Smooth muscle cell (in vitro differentiated cells): ENCODE data around the gene PDIK1L. TPM values are rescaled to one million over a fixed set of nuclear protein-coding genes. Genes with fewer than 3 reads are reported as not detected.

Experiments used
- DNase-seq: peaks from one replicate; lab custom pipeline; 2025; ENCODE audit not compliant: unreplicated experiment; lab: John Stamatoyannopoulos, UW
- H2AFZ ChIP-seq: fragments of 200-600 bp; sonication (generic); 2 replicates; pipeline ENCODE4 v1.6.0; 2016; ENCODE audit warnings: antibody characterized with exemption, low read depth, mild to moderate bottlenecking
- H3F3A ChIP-seq: fragments of 200-600 bp; sonication (generic); 2 replicates; pipeline ENCODE4 v1.6.0; 2017; ENCODE audit warnings: antibody characterized with exemption, low read depth
- H3K27ac ChIP-seq: fragments of 200-600 bp; sonication (generic); 2 replicates; pipeline ENCODE4 v1.5.1; 2016; ENCODE audit warnings: low read depth, mild to moderate bottlenecking
- H3K27me3 ChIP-seq: fragments of 200-600 bp; sonication (generic); 2 replicates; pipeline ENCODE4 v1.6.1; 2016; ENCODE audit warnings: low read depth, mild to moderate bottlenecking
- H3K36me3 ChIP-seq: fragments of 200-600 bp; sonication (generic); 2 replicates; pipeline ENCODE4 v1.5.1; 2016; ENCODE audit warnings: low read depth
- H3K4me1 ChIP-seq: fragments of 200-600 bp; sonication (generic); 2 replicates; pipeline ENCODE4 v1.5.1; 2016; ENCODE audit warnings: low read depth
- H3K4me2 ChIP-seq: fragments of 200-600 bp; sonication (generic); 2 replicates; pipeline ENCODE4 v1.6.0; 2016; ENCODE audit warnings: mild to moderate bottlenecking
- H3K4me3 ChIP-seq: fragments of 200-600 bp; sonication (generic); 2 replicates; pipeline ENCODE4 v1.5.1; 2016; ENCODE audit warnings: mild to moderate bottlenecking
- H3K79me2 ChIP-seq: fragments of 200-600 bp; sonication (generic); 2 replicates; pipeline ENCODE4 v1.6.0; 2016; ENCODE audit warnings: low read depth, mild to moderate bottlenecking
- H3K9ac ChIP-seq: fragments of 200-600 bp; sonication (generic); 2 replicates; pipeline ENCODE4 v1.6.0; 2016; ENCODE audit warnings: low read depth
- H3K9me3 ChIP-seq: fragments of 200-600 bp; sonication (generic); replicated peaks from 2 replicates; pipeline ENCODE4 v1.5.1; 2016; ENCODE audit warnings: low read depth
- H4K20me1 ChIP-seq: fragments of 200-600 bp; sonication (generic); 2 replicates; pipeline ENCODE4 v1.6.0; 2016; ENCODE audit warnings: low read depth
- WGBS: methylation state at CpG from one replicate; pipeline ENCODE4 v1.1.7; 2016; ENCODE audit warnings: low lambda C conversion rate; 5-methylcytosine and 5-hydroxymethylcytosine counted together
- polyA plus RNA-seq: library from polyadenylated mRNA; unstranded; fragments of >200 nt; fragmentation: Nextera tagmentation; extraction: Ambion mirVana; gene quantifications from 2 replicates; pipeline ENCODE4 v1.2.1, GENCODE V29; 2016
- total RNA-seq: library from RNA; depleted of rRNA; stranded (reverse); fragments of >200 nt; gene quantifications from 2 replicates; pipeline ENCODE4 v1.2.3, GENCODE V29; 2014
- TF ChIP-seq, protein P1 (sequence below): fragments of 200-600 bp; sonication (generic); IDR thresholded peaks from 2 replicates; pipeline ENCODE4 v1.5.1; 2017; ENCODE audit warnings: borderline replicate concordance, mild to moderate bottlenecking, antibody characterized with exemption; ENCODE audit not compliant: insufficient read depth, poor library complexity, severe bottlenecking

Gene PDIK1L
- total and polyA plus RNA-seq, 2 experiments from 2014 or later, result 1.9 to 3.7 TPM

DNA sequence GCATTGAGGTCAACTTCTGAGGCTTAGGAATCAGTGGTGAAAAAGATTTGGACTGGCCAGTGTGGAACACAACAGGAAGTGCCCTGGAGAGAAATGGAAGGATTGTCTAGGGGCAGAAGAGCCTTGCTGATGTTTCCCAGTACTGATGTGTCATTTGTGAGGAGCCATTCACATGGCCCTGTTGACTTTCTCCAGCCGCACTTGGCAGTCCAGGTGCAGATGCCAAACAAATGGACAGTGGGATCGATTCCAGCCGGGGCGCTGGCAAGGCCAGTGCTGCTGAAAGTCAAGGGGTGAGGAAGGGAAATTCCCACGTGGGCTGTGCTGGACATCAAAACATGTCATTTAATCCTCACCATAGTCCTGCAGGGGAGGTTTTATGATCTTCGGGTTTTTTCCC, 39.3 kb upstream of the PDIK1L start:
- DNase-seq, result no peak
- Histone ChIP-seq H4K20me1 (no peaks in the 10 kb centered on the region), H2AFZ (no peak overlapping the region), H3K4me3 (no peak overlapping the region), H3K79me2 (no peaks in the 10 kb centered on the region), H3K4me2 (no peak overlapping the region), H3K9me3 (no peaks in the 10 kb centered on the region), H3K9ac (no peak overlapping the region), H3K36me3 (no peaks in the 10 kb centered on the region), H3K4me1 (no peaks in the 10 kb centered on the region), H3K27me3 (no peaks in the 10 kb centered on the region), H3F3A (no peaks in the 10 kb centered on the region), H3K27ac (no peak overlapping the region)
- TF ChIP-seq, protein P1, sequence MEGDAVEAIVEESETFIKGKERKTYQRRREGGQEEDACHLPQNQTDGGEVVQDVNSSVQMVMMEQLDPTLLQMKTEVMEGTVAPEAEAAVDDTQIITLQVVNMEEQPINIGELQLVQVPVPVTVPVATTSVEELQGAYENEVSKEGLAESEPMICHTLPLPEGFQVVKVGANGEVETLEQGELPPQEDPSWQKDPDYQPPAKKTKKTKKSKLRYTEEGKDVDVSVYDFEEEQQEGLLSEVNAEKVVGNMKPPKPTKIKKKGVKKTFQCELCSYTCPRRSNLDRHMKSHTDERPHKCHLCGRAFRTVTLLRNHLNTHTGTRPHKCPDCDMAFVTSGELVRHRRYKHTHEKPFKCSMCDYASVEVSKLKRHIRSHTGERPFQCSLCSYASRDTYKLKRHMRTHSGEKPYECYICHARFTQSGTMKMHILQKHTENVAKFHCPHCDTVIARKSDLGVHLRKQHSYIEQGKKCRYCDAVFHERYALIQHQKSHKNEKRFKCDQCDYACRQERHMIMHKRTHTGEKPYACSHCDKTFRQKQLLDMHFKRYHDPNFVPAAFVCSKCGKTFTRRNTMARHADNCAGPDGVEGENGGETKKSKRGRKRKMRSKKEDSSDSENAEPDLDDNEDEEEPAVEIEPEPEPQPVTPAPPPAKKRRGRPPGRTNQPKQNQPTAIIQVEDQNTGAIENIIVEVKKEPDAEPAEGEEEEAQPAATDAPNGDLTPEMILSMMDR, result no peak
- WGBS, result 56% methylated on average over 6 of the region's 6 CpGs

DNA sequence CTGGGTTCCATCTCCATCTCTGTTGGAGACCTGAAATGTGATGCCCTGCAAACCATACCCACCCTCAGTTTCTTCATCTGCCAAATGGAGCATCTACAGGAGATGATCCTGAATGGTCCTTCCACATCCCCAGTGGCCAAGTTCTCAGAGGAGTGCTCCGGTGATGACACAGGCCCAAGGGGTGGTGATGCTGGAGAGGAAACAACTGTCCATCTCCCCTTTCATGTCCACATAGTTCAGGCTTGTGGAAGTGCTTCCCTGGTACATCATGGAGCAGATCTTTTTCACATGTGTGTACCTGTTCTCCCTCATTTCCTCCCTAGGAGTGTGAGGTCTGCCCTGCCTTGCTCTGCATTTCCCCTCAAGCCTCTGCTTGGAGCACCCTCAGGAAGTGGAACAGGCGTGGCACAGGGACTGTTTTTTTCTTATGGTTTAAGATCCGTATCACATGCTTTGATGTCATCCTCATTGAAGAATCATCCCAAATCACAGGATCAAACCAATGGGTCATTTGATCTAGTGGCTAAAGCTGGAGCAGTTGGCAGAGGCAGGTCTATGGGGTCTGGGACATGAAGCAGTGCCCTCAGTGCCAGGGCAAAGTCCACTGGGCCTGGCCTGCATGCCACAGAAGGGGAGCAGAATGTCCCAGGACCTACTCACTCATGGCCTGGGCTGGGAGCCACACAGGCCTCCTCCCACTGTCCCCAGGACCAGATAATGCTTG, 36.0 kb upstream of the PDIK1L start:
- H3K4me3 ChIP-seq, result no peak overlapping the region
- no peak overlapping the region for H3K27ac ChIP-seq
- H3K27me3 ChIP-seq, result no peaks in the 10 kb centered on the region
- no peak overlapping the region for H3K4me2 ChIP-seq
- no peaks in the 10 kb centered on the region for H3K4me1 ChIP-seq
- no peaks in the 10 kb centered on the region for H3F3A ChIP-seq
- no peaks in the 10 kb centered on the region for H3K79me2 ChIP-seq
- TF ChIP-seq, protein P1, result no peak
- no peak overlapping the region for H3K9ac ChIP-seq
- H3K36me3 ChIP-seq, result no peaks in the 10 kb centered on the region
- DNase-seq, result no peak
- H2AFZ ChIP-seq, result no peak overlapping the region
- 87% methylated on average over 3 of the region's 3 CpGs for WGBS
- H3K9me3 ChIP-seq, result no peaks in the 10 kb centered on the region
- no peaks in the 10 kb centered on the region for H4K20me1 ChIP-seq

DNA sequence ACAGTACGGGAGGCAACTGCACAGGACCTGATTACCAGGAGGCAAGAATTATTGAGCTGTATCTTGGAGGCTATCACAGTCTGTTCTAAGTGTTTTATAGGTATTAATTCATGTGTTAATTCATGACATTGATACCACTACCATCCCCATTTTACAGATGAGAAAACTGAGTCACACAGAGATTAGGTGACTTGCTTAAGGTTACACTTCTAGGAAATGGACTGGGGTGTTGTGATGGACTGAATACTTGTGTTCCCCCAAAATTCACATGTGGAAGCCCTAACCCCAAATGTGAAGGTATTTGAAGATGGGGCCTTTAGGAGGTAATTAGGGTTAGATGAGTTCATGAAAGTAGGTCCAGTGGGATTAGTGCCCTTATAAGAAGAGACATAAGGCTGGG, 34.1 kb upstream of the PDIK1L start:
- 96% methylated on average over 1 of the region's 1 CpG for WGBS
- H3K27me3 ChIP-seq, result no peaks in the 10 kb centered on the region
- TF ChIP-seq, protein P1, result no peak

More for the DNA sequence above, 34.1 kb upstream of the PDIK1L start:
- Histone ChIP-seq H3F3A (no peaks in the 10 kb centered on the region), H3K79me2 (no peaks in the 10 kb centered on the region), H3K27ac (no peak overlapping the region), H3K36me3 (no peaks in the 10 kb centered on the region), H3K9ac (no peak overlapping the region), H3K9me3 (no peaks in the 10 kb centered on the region), H3K4me2 (no peak overlapping the region), H4K20me1 (no peaks in the 10 kb centered on the region), H3K4me1 (peaks cover 3% of the 10 kb centered on the region), H3K4me3 (no peak overlapping the region), H2AFZ (no peak overlapping the region)
- no peak for DNase-seq
